Pancreas (tissue), 10 donors: Measurements from ENCODE around the gene FBLIM1. TPM values are rescaled to one million over a fixed set of nuclear protein-coding genes. Genes with fewer than 3 reads are reported as not detected.

Experiments
- ATAC-seq, 4 donors: fragments of 200-7000 bp; cut with Tn5 transposase; one replicate each; pipeline versions ENCODE4 v1.8.0 to v1.9.1; 2020; ENCODE audit warnings: mild to moderate bottlenecking in 4 of 4, moderate library complexity in 4 of 4
- DNase-seq, 6 donors: peaks; one replicate each; pipeline ENCODE4 v3.0.0-alpha.2; 2020
- FAIRE-seq: peaks from 2 replicates; lab custom pipeline; 2012; peaks lifted over from hg19 to GRCh38; lab: Jason Lieb, UNC
- H3K27ac ChIP-seq, 4 donors: fragments of 200-600 bp; sonication (generic); 1 replicate in 3 of 4; 2 replicates in 1 of 4; pipeline versions ENCODE4 v1.5.0 to v1.8.0; 2020
- H3K27me3 ChIP-seq, 4 donors: fragments of 200-600 bp; one replicate each; pipeline ENCODE4 v1.8.0; 2021
- H3K36me3 ChIP-seq, 3 donors: fragments of 200-600 bp; sonication (generic) in 1 of 3; one replicate each; pipeline versions ENCODE4 v1.5.0 to v1.8.0; 2020 to 2021
- H3K4me1 ChIP-seq, 3 donors: fragments of 200-600 bp; one replicate each; pipeline ENCODE4 v1.8.0; 2021
- H3K4me3 ChIP-seq, 4 donors: fragments of 200-600 bp; sonication (generic) in 2 of 4; one replicate each; pipeline versions ENCODE4 v1.5.0 to v1.8.0; 2020 to 2021
- H3K9me3 ChIP-seq, 4 donors: fragments of 200-600 bp; one replicate each; pipeline ENCODE4 v1.8.0; 2021
- CTCF ChIP-seq, 4 donors: fragments of 200-600 bp; sonication (generic) in 3 of 4; IDR thresholded peaks; one replicate each; pipeline versions ENCODE4 v1.5.0 to v1.8.0; 2021; ENCODE audit warnings: antibody characterized with exemption in 4 of 4
- WGBS, 2 donors: extraction: QIAGEN DNeasy Blood & Tissue Kit; methylation state at CpG; one replicate each; pipeline ENCODE4 v1.1.7; 2013; 5-methylcytosine and 5-hydroxymethylcytosine counted together
- intact Hi-C, 3 donors: fragments of 100-400 bp; cut with DNase I; formaldehyde crosslinking; loops; one replicate each; pipeline versions ENCODE4 v1.11.1 to v1.14.2; 2022
- polyA plus RNA-seq, 2 donors: library from polyadenylated mRNA; stranded (reverse); fragments of 200-250 nt; gene quantifications; one replicate each; pipeline ENCODE4 v1.2.3, GENCODE V29; 2013
- total RNA-seq, 6 donors: library from RNA; stranded (reverse); fragmentation: NEBNext Ultra II Directional in 4 of 6; extraction: Animal tissue kit (Norgen Biotek cat#: 25700) in 4 of 6; gene quantifications; one replicate each; pipeline versions ENCODE4 v1.2.1 to v1.2.4, GENCODE V29; 2021 to 2023
- donor health status: healthy with polysubstance abuse.
- donor health status: DM: no; HTN: no; CAD: no; lungs with moderate emphysema.
- donor health status: DM: no; HTN: no; CAD: no.
- donor health status: control.
- donor health status: control.
- donor health status: Bipolar disorder and iron deficiency.
- donor health status: DM: yes; HTN: yes; CAD: no.
- donor health status: DM: no; HTN: no; CAD: no.
- donor health status: DM: no; HTN: no; CAD: no.
- donor health status: DM: yes; HTN: yes; CAD: no.

The FBLIM1 gene
- total and polyA plus RNA-seq, 8 donors, result 20.4 to 61.5 (median 29.4) TPM

GRCh38 chr1:15830258-15830657 is 71.7 kb downstream of the FBLIM1 start:
- FAIRE-seq (no peak), ATAC-seq (no peak), DNase-seq (no peak)
- Histone ChIP-seq H3K4me1 (peaks cover 0 to 6% (median 5%) of the 10 kb centered on the region in 3 donors), H3K9me3 (no peaks in the 10 kb centered on the region), H3K36me3 (no peaks in the 10 kb centered on the region), H3K4me3 (no peak overlapping the region), H3K27ac (no peak overlapping the region), H3K27me3 (no peaks in the 10 kb centered on the region)
- intact Hi-C loops, result no loop called here
- WGBS, 2 donors, result 82 to 85% methylated on average over 1 of the region's 1 CpG
- TF ChIP-seq CTCF (IDR thresholded peaks at IDR 0.05), result no peak

GRCh38 chr1:15833069-15833679 is 74.6 kb downstream of the FBLIM1 start:
- WGBS, 2 donors, result 63 to 78% methylated on average over 24 of the region's 24 CpGs
- intact Hi-C loops, result no loop called here
- Histone ChIP-seq H3K27ac (peak overlapping the region in 1 of 4 donors; percentile 100), H3K4me1 (peaks cover 0 to 6% (median 5%) of the 10 kb centered on the region in 3 donors), H3K9me3 (no peaks in the 10 kb centered on the region), H3K36me3 (no peaks in the 10 kb centered on the region), H3K4me3 (peak overlapping the region in 3 of 4 donors; percentile 62 to 78 (median 69)), H3K27me3 (no peaks in the 10 kb centered on the region)
- FAIRE-seq (no peak), ATAC-seq (no peak), DNase-seq (peak in 4 of 6 donors; percentile 19 to 44 (median 40))
- no peak for TF ChIP-seq CTCF (IDR thresholded peaks at IDR 0.05)

GRCh38 chr1:15833842-15834405 is 75.3 kb downstream of the FBLIM1 start:
- Histone ChIP-seq H3K9me3 (no peaks in the 10 kb centered on the region), H3K4me3 (peak overlapping the region in 3 of 4 donors; percentile 62 to 78 (median 69)), H3K27me3 (no peaks in the 10 kb centered on the region), H3K4me1 (peaks cover 0 to 6% (median 5%) of the 10 kb centered on the region in 3 donors), H3K27ac (peak overlapping the region; percentile 97 to 100 (median 98)), H3K36me3 (no peaks in the 10 kb centered on the region)
- no peak for DNase-seq
- no peak for TF ChIP-seq CTCF (IDR thresholded peaks at IDR 0.05)
- no peak for ATAC-seq
- WGBS, 2 donors, result 0 to 1% methylated on average over 10 of the region's 10 CpGs
- peak; percentile 79 for FAIRE-seq
- intact Hi-C loops, result no loop called here

- Histone ChIP-seq H3K4me1 (peaks cover 0 to 6% (median 5%) of the 10 kb centered on the region in 3 donors), H3K27ac (peak overlapping the region; percentile 97 to 100 (median 98)), H3K9me3 (no peaks in the 10 kb centered on the region), H3K27me3 (no peaks in the 10 kb centered on the region), H3K4me3 (peak overlapping the region; percentile 49 to 78 (median 66)), H3K36me3 (no peaks in the 10 kb centered on the region)
- no peak for FAIRE-seq
- WGBS, 2 donors, result 0 to 1% methylated on average over 52 to 77 of the region's 77 CpGs
- ATAC-seq, result peak; percentile 73 to 82 (median 80)
- intact Hi-C loops, result no loop called here
- peak; percentile 84 to 93 (median 88) for DNase-seq
- no peak for TF ChIP-seq CTCF (IDR thresholded peaks at IDR 0.05)
These were observed 76.0 kb downstream of the FBLIM1 start for GRCh38 chr1:15834406-15835204.
